Measurements from ENCODE around the gene DIPK2B. TPM values are rescaled to one million over a fixed set of nuclear protein-coding genes. Genes with fewer than 3 reads are reported as not detected.

Gene DIPK2B, protein sequence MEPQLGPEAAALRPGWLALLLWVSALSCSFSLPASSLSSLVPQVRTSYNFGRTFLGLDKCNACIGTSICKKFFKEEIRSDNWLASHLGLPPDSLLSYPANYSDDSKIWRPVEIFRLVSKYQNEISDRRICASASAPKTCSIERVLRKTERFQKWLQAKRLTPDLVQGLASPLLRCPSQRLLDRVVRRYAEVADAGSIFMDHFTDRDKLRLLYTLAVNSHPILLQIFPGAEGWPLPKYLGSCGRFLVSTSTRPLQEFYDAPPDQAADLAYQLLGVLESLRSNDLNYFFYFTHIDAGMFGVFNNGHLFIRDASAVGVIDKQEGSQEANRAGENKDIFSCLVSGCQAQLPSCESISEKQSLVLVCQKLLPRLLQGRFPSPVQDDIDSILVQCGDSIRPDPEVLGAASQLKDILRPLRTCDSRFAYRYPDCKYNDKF
- total RNA-seq, result 10 to 100 TPM in 1 of 2 donors, under 1 TPM in 1; 0.61 to 24.8 TPM
- polyA plus RNA-seq, result 1 to 10 TPM in 1 of 2 donors, under 1 TPM in 1; 0.72 to 1.1 TPM

DNA sequence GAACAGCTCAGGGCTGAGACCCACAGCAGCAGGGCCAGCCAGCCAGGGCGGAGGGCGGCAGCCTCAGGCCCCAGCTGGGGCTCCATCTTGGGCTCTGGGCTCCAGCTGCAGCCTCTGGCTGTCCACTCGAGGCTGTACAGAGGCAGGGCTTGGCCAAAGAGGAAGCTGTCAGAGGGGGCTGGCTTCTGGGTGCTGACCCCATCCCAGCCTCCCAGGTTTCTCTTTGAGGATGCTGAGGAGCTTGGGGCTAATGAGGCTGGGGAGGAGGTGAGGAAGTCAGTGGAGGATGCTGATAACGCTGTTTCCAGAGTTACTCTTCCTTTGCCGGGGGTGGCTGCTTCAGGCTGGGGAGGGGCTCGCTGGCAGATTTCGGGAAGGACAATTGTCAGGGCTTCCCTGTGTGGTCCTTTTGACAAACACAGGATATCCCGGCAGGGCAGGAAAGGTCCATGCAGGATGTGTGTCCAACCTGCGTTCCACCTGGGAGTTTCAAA is at the start of gene DIPK2B:
DIPK2B (minus strand) TSS at position 136 of the 494 bp plus-strand sequence; CDS start at position 86, 50 bp downstream.
- Histone ChIP-seq H3K27ac (ENCODE audit: low read depth in 1 of 2, low read length in 2 of 2) (no peak within 1 kb of the TSS), H3K4me3 (ENCODE audit: low read depth in 1 of 3, low read length in 3 of 3) (no peak within 1 kb of the TSS), H3K4me1 (ENCODE audit: control insufficient read depth in 4 of 4, insufficient read depth in 4 of 4, low read length in 3 of 4) (no peaks in the 10 kb centered on the region), H3K36me3 (ENCODE audit: control insufficient read depth in 4 of 4, insufficient read depth in 3 of 4, low read depth in 1 of 4, low read length in 3 of 4) (no peaks in the 10 kb centered on the region), H3K9ac (ENCODE audit: low read depth in 1 of 2, low read length in 2 of 2) (no peak within 1 kb of the TSS), H3K9me3 (ENCODE audit: control insufficient read depth in 4 of 4, low read length in 3 of 4) (no peaks in the 10 kb centered on the region), H3K27me3 (ENCODE audit: control insufficient read depth in 4 of 4, insufficient read depth in 4 of 4, low read length in 3 of 4) (peaks cover 0 to 2% (median 1%) of the 10 kb centered on the region in 4 donors)
- DNase-seq (ENCODE audit: low spot score), result no peak
- 56% methylated on average over 9 of the region's 9 CpGs for WGBS
- TF ChIP-seq TAF1 (conservative IDR thresholded peaks at IDR 0.05), result no peak
- TF ChIP-seq HNF4G (IDR thresholded peaks at IDR 0.05), result no peak
- TF ChIP-seq NR2F2 (IDR thresholded peaks at IDR 0.05), result no peak
- TF ChIP-seq, protein P1, sequence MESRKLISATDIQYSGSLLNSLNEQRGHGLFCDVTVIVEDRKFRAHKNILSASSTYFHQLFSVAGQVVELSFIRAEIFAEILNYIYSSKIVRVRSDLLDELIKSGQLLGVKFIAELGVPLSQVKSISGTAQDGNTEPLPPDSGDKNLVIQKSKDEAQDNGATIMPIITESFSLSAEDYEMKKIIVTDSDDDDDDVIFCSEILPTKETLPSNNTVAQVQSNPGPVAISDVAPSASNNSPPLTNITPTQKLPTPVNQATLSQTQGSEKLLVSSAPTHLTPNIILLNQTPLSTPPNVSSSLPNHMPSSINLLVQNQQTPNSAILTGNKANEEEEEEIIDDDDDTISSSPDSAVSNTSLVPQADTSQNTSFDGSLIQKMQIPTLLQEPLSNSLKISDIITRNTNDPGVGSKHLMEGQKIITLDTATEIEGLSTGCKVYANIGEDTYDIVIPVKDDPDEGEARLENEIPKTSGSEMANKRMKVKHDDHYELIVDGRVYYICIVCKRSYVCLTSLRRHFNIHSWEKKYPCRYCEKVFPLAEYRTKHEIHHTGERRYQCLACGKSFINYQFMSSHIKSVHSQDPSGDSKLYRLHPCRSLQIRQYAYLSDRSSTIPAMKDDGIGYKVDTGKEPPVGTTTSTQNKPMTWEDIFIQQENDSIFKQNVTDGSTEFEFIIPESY (IDR thresholded peaks at IDR 0.05), result no peak
- no peak for TF ChIP-seq YY1 (IDR thresholded peaks at IDR 0.05)
- no peak for TF ChIP-seq EGR1 (IDR thresholded peaks at IDR 0.05; ENCODE audit: low read depth in 2 of 2)
- no peak for TF ChIP-seq RAD21 (IDR thresholded peaks at IDR 0.05)
- TF ChIP-seq GABPA (IDR thresholded peaks at IDR 0.05 in 1 of 2, conservative IDR thresholded peaks at IDR 0.05 in 1 of 2), result no peak
- no peak for TF ChIP-seq FOXA1 (IDR thresholded peaks at IDR 0.05)
- TF ChIP-seq, protein P2, sequence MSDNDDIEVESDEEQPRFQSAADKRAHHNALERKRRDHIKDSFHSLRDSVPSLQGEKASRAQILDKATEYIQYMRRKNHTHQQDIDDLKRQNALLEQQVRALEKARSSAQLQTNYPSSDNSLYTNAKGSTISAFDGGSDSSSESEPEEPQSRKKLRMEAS (IDR thresholded peaks at IDR 0.05), result no peak
- no peak for TF ChIP-seq RXRA (IDR thresholded peaks at IDR 0.05)
- TF ChIP-seq FOXA2 (IDR thresholded peaks at IDR 0.05), result no peak

DNA sequence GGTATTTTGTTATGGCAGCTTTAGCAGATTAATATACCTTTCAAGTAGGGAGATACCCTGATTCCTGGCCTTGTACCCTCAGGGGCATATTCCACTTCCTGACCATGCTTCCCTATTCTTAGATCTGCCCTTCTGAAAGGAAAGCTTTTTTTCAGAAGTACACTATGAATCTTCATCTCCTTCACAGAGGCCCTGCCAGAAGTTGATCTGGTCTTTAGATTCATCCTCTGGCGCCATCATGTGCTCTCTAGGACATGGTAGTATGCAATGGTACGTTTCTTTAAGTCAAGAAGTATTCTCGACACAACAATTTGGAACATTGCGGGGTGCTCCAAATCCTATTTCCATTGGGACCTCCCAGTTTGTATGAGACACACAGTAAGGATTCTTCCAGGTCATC is 39.6 kb upstream of the DIPK2B start:
- Histone ChIP-seq H3K27ac (ENCODE audit: low read depth in 1 of 2, low read length in 2 of 2) (no peak overlapping the region), H3K4me3 (ENCODE audit: low read depth in 1 of 3, low read length in 3 of 3) (no peak overlapping the region), H3K4me1 (ENCODE audit: control insufficient read depth in 4 of 4, insufficient read depth in 4 of 4, low read length in 3 of 4) (no peaks in the 10 kb centered on the region), H3K9me3 (ENCODE audit: control insufficient read depth in 4 of 4, low read length in 3 of 4) (no peaks in the 10 kb centered on the region), H3K9ac (ENCODE audit: low read depth in 1 of 2, low read length in 2 of 2) (no peak overlapping the region), H3K36me3 (ENCODE audit: control insufficient read depth in 4 of 4, insufficient read depth in 3 of 4, low read depth in 1 of 4, low read length in 3 of 4) (no peaks in the 10 kb centered on the region), H3K27me3 (ENCODE audit: control insufficient read depth in 4 of 4, insufficient read depth in 4 of 4, low read length in 3 of 4) (peaks cover 0 to 4% (median 0%) of the 10 kb centered on the region in 4 donors)
- TF ChIP-seq RAD21 (IDR thresholded peaks at IDR 0.05), result no peak
- TF ChIP-seq GABPA (IDR thresholded peaks at IDR 0.05 in 1 of 2, conservative IDR thresholded peaks at IDR 0.05 in 1 of 2), result no peak
- no peak for TF ChIP-seq TAF1 (conservative IDR thresholded peaks at IDR 0.05)
- TF ChIP-seq, protein P1 (IDR thresholded peaks at IDR 0.05), result no peak
- TF ChIP-seq NR2F2 (IDR thresholded peaks at IDR 0.05), result no peak
- TF ChIP-seq FOXA2 (IDR thresholded peaks at IDR 0.05), result no peak
- TF ChIP-seq, protein P3, sequence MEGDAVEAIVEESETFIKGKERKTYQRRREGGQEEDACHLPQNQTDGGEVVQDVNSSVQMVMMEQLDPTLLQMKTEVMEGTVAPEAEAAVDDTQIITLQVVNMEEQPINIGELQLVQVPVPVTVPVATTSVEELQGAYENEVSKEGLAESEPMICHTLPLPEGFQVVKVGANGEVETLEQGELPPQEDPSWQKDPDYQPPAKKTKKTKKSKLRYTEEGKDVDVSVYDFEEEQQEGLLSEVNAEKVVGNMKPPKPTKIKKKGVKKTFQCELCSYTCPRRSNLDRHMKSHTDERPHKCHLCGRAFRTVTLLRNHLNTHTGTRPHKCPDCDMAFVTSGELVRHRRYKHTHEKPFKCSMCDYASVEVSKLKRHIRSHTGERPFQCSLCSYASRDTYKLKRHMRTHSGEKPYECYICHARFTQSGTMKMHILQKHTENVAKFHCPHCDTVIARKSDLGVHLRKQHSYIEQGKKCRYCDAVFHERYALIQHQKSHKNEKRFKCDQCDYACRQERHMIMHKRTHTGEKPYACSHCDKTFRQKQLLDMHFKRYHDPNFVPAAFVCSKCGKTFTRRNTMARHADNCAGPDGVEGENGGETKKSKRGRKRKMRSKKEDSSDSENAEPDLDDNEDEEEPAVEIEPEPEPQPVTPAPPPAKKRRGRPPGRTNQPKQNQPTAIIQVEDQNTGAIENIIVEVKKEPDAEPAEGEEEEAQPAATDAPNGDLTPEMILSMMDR (IDR thresholded peaks at IDR 0.05; ENCODE audit: low read depth, low read length, missing input control), result no peak
- TF ChIP-seq JUND (IDR thresholded peaks at IDR 0.05), result no peak
- WGBS, result 87% methylated on average over 4 of the region's 4 CpGs
- no peak for DNase-seq (ENCODE audit: low spot score)
